ENCODE results near the gene METTL25B. TPM values are rescaled to one million over a fixed set of nuclear protein-coding genes. Genes with fewer than 3 reads are reported as not detected.

Gene METTL25B
- total and polyA plus RNA-seq, 2 of the 13 experiments (the other 11 are each of a cell fraction or from before 2014, with no cell fraction given) = 11.9 to 24.0 TPM

- peak; percentile 76 for TF ChIP-seq ZNF687 (CRISPR knock-in tag; IDR thresholded peaks at IDR 0.05)
- no peak for TF ChIP-seq ZNF784 (CRISPR knock-in tag; IDR thresholded peaks at IDR 0.05; ENCODE audit: borderline replicate concordance)
- peak; percentile 66 for TF ChIP-seq RBM39 (IDR thresholded peaks at IDR 0.05; ENCODE audit: low read depth, low read length, poor library complexity, severe bottlenecking)
- TF ChIP-seq CAMTA2 (CRISPR knock-in tag; IDR thresholded peaks at IDR 0.05; ENCODE audit: borderline replicate concordance) = no peak
- TF ChIP-seq ZNF362 (CRISPR knock-in tag; IDR thresholded peaks at IDR 0.05; ENCODE audit: borderline replicate concordance) = no peak
- no peak for TF ChIP-seq TAF15 (IDR thresholded peaks at IDR 0.05; ENCODE audit: low read depth, low read length, poor library complexity, severe bottlenecking)
- no peak for TF ChIP-seq ZBTB26 (CRISPR knock-in tag; IDR thresholded peaks at IDR 0.05; ENCODE audit: borderline replicate concordance)
- TF ChIP-seq CC2D1A (CRISPR knock-in tag; IDR thresholded peaks at IDR 0.05) = no peak
- TF ChIP-seq ZNF816 (CRISPR knock-in tag; IDR thresholded peaks at IDR 0.05; ENCODE audit: borderline replicate concordance) = no peak
- TF ChIP-seq HNF4G (IDR thresholded peaks at IDR 0.05; ENCODE audit: borderline replicate concordance, low read depth, low read length) = peak; percentile 49; the same call in 1 of the 2 replicates
- TF ChIP-seq HNF4G (CRISPR knock-in tag; IDR thresholded peaks at IDR 0.05; ENCODE audit: borderline replicate concordance, low read depth) = no peak
- TF ChIP-seq ISX (CRISPR knock-in tag; conservative IDR thresholded peaks at IDR 0.05) = no peak
- no peak for TF ChIP-seq ZNF503 (CRISPR knock-in tag; IDR thresholded peaks at IDR 0.05)
- TF ChIP-seq SNAPC5 (CRISPR knock-in tag; IDR thresholded peaks at IDR 0.05; ENCODE audit: borderline replicate concordance) = no peak
- no peak for TF ChIP-seq ATF2 (CRISPR knock-in tag; IDR thresholded peaks at IDR 0.05)
- no peak for TF ChIP-seq FOXO1 (CRISPR knock-in tag; IDR thresholded peaks at IDR 0.05)
Observed at GRCh38 chr1:156746728-156747631, 18.7 kb downstream of the METTL25B start (continued).

Measured in HepG2 (cell line).